GM18502 (cell line): Measurements from ENCODE around the gene IL9R.
"Not testable (repeated sequence)": the region's sequence is repeated elsewhere in the genome, so short reads cannot be mapped to it uniquely, and the experiment has no call there.

ENCODE experiments used
- ATAC-seq: cut with Tn5 transposase; IDR thresholded peaks from one replicate; pipeline ENCODE4 v1.9.1; 2021; ENCODE audit warnings: mild to moderate bottlenecking; ENCODE audit not compliant: unreplicated experiment, poor library complexity

The IL9R gene

GRCh38 chrX:155997436-155997835, at the start of gene IL9R:
Gene IL9R, plus strand, starts transcription at chrX:155997696. Its CDS starts 64 bp downstream, at chrX:155997760.
- peak; percentile 74 for ATAC-seq

- ATAC-seq = no peak
Observed at GRCh38 chrX:155949098-155949497, 48.4 kb upstream of the IL9R start.

- no peak for ATAC-seq
Observed at GRCh38 chrX:155951237-155951789, 46.2 kb upstream of the IL9R start.

DNA sequence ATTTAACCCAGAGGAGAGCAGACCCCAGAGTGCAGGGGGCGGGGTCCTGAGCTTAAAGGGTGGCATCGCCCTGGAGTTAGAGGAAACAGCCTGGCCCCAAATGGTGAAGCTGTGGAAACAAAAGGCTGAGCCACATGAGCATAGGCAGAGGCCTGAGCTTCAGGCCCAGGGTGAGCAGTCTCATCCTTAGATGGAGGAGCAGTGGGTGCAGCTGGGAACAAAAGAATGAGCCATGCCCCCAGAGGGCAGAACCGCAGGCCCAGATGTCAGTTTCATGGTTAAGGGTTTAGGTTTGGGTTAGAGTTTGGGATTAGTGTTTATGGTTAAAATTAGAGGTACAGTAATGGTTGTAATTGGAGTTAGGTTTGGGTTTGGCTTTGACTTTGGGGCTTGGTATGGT, 44.4 kb upstream of the IL9R start:
- no peak for ATAC-seq

DNA sequence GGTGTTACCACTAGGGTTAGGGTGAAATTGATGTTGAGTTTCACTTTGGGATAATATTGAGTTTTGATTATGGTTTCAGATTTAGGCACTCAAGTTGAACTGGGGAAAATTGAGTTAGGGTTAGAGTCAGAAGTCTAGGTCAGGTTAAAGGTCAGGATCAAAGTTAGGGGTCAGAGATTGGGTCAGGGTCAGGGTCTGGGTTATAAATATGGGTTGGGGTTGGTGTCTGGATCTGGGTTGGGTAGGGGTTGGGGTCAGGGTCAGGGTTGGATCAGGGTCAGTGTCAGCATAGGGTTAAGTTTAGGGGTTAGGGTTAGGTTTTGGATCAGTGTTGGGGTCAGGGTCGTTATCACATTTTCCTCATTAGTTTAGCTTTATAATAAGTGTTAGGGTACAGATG, 42.7 kb upstream of the IL9R start:
- no peak for ATAC-seq

GRCh38 chrX:155956099-155956498, 41.4 kb upstream of the IL9R start:
- no peak for ATAC-seq

- no peak for ATAC-seq
Observed at GRCh38 chrX:155956649-155957048, 40.8 kb upstream of the IL9R start.

- ATAC-seq = no peak
Observed at GRCh38 chrX:155957843-155958242, 39.7 kb upstream of the IL9R start.

DNA sequence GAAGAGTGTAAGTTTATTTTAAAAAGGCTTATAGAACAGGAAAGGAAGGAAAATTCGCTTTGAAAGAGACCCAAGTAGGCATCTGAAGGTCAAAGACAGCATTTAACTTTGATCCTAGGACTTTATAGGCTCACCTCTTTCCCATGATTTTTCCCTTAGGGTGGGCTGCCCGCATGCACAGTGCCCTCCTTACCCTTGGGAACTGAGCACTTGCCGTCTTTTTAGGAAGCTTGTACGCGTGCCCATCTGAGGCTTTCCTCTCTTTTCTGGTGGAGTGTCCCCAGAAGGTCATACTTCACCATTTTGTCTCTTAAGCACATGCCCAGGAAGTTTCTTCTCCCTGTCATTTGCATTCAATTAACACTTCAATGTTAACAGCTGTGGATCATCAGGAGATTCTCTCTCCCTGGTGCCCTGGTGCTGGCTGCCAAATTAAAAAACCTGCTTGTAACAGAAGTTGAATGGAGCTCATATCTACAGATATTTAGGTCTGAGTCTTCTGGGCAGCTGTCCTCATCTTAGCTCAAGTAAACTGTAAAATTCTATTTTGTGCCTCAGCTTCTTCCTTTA, 38.4 kb upstream of the IL9R start:
- no peak for ATAC-seq

DNA sequence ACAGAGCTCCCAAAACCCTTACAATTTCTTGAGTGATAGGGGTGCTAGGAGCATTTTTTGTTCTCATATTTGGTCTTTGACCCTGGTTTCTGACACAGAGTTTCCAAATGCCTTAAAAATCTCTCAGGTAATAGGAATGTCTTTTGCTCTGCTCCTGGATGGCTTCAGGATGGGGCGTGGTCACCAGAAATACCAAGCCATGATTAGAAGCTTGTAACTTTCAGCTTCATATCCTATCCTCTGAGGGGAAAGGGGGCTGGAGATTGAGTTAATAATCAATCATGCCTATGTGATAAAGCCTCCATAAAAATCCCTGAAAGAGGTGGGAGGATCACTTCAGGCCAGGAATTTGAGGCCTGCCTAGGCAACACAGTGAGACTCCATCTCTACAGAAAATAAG, 34.6 kb upstream of the IL9R start:
- ATAC-seq = no peak

DNA sequence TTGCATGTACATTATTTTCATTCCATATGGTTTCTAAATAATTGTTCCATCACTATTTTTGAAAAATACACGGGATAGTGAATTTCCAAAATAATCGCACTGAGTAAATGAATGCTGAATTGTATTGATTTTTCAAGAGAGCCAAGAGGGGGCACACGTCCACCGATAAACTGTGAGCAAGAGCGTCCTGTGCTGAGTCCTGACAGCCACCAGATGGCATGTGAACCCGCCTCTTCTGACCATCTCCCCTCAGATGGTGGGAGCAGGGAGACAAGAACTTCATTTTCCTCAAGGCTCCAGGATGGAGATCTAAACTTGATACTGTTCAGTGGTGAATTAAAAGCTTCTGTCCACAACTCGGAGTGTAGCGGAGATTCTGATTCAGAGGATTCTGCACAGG, 30.6 kb upstream of the IL9R start:
- ATAC-seq = no peak

GRCh38 chrX:155967653-155968325, 29.7 kb upstream of the IL9R start:
- no peak for ATAC-seq

DNA sequence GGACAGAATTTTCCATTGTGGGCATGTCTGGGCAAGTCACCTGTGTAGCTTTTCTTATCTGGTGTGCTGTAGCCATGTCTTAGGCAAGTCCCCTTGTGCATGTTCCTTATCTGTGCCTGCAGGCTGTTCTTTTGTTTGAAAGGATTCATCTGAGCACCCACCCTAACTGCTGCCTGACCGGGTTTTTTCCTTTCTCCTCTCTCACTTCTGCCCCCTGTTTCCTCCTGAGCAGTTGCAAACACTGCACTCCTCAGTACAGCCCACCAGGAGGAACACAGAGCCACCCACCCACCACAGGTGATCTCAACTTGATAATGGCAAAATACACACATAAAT, 29.2 kb upstream of the IL9R start:
- ATAC-seq = no peak

GRCh38 chrX:155968791-155969190, 28.7 kb upstream of the IL9R start:
- no peak for ATAC-seq

DNA sequence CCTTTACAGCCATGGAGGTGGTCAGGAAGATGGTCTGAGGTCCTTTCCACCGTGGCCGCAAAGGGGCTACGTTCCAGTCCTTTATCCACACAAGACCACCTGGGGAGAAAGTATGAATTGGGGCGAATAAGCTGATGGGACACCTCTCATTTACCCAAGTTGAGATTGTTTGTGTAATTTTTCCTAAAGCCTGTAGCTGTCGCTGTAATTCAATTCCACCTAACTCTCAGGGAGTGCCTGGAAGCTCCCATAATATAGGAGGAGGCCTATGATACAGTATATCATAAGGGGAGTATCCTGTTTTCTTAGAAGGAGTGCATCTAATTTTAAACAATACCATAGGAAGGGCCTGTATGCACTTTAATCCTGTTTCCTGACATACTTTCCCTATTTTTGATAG, 25.8 kb upstream of the IL9R start:
- ATAC-seq = not testable (repeated sequence)

- ATAC-seq = not testable (repeated sequence)
Observed at GRCh38 chrX:155972241-155972640, 25.3 kb upstream of the IL9R start.

- ATAC-seq = no peak
Observed at GRCh38 chrX:155983326-155983725, 14.2 kb upstream of the IL9R start.

GRCh38 chrX:155985208-155985607, 12.3 kb upstream of the IL9R start:
- no peak for ATAC-seq

- ATAC-seq = not testable (repeated sequence)
Observed at GRCh38 chrX:155986995-155987394, 10.5 kb upstream of the IL9R start.

DNA sequence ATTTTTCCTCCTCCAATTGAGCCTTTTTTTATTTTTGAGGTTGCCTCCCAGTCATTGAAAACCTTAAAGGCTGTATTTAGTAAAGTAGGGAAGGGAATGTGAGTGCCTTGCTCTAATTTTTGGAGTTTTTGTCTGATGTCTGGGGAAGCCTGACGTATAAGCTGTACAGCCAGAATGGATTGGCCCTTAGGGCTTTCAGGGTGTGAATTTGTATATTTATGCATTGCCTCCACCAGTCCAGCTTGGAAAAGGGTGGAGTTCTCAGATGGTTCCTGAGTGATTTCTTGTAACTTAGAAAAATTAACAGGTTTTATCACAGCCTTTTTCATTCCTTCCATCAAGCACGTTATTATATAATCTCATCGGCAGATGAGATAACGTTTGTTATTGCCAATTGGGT, 8.6 kb upstream of the IL9R start:
- no peak for ATAC-seq

DNA sequence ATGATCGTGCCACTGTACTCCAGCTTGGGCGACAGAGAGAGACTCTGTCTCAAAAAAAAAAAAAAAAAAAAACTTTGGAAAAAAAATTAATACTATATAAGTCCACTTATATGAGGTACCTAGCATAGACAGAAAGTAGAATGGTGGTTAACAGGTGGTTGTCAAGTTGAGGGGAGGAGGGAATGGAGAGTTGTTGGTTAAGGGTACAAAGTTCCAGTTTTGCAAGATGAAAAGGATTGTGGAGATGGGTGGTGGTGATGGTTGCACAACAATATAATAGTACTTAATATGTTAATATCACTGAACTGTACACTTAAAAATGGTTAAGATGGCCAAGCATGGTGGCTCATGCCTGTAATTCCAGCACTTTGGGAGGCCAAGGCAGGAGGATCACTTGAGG, 4.1 kb upstream of the IL9R start:
- no peak for ATAC-seq

DNA sequence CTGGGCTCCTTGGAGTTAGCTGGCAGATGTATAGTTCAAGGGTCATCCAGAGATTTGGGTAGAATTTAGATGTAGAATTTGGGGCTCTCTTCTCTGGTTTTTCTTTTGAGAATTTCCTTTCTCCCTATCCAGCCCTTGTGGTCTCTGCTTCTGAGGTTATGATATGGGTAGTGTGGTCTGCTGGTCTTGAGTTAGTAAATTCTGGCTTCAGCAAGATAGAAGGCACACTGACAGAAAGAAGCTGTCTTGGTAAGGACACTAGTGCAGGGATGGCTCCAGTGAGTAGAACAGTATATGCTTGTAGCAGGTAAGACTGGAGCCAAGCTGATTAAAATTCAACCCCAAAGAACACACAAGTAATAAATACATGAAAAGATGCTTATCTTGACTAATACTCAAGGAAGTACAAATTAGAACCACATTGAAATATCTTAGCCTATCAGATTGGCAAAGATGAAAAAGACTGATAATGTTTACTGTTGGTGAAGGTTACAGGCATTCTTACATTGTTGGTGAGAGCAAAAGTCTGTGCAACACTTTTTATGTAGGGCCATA, 2.1 kb upstream of the IL9R start:
- no peak for ATAC-seq
